HG03342 (cell line): ENCODE data around the gene PRMT9.

Experiments
- ATAC-seq: cut with Tn5 transposase; IDR thresholded peaks from one replicate; pipeline ENCODE4 v1.9.1; 2021; ENCODE audit warnings: mild to moderate bottlenecking, moderate library complexity; ENCODE audit not compliant: unreplicated experiment

The PRMT9 gene

DNA sequence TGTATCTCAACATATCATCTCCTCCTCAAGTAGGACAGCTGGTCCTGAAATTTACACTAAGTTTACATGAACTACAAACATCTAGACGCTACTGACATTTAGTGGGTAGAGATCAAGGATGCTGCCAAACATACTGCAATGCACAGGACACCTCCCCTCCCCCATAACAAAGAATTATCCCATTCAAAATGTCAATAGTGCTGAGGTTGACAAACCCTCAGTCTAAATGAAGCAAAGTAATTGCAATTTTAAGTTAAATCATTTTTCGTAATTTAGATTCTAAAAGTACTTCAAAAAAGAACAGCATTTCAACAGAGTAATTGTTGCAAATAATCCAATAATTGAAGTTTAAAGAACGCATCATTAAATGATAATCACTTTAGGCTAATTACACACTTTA is 1.2 kb downstream of the PRMT9 start:
- ATAC-seq: no peak

DNA sequence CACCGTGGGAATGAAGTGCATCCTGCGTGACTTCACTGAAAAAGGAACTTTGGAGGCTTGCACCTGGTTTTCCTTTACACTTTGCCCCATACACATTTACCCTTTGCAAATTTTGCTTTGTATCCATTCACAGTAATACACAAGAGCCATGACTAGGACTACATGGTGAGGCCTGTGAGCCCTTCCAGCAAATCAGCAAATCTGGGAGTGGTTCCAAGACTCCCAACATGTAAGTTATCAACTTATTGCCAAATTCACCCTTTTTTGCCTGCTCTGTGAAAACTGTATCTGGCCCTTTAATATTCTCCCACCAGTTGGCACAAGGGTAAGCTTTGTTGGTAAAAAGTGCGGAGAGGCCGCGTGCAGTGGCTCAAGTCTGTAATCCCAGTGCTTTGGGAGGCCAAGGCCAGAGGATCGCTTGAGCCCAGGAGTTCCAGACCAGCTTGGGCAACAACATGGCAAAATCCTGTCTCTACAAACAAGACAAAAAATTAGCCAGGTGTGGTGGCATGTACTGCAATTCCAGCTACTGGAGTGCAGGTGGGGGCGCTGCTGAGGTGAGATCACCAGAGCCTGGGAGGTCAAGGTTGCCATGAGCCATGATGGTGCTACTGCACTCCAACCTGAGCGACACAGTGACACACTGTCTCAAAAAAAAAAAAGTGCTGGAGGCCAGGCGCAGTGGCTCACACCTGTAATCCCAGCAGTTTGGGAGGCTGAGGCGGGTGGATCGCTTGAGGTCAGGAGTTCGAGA is 5.0 kb downstream of the PRMT9 start:
- no peak for ATAC-seq

GRCh38 chr4:147678106-147678505 is 5.9 kb downstream of the PRMT9 start:
- no peak for ATAC-seq

DNA sequence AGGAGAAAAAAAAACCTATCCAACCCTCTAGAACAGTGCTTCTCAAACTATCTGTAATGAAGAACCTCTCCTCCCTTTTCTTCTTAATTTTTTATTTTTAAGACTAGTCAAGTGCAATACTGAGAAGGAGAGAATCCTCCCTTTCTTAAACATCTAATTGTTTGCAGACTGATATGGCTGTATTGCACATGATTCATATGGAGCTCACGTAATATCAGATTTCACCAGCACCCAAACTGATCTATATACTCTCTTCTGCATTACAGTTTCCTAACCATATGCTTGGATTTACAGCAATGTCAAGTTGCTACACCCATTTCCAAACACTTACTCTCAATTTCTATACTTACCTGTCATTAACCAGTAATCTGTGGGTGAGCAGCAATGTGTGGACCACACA is 9.5 kb downstream of the PRMT9 start:
- ATAC-seq: no peak

DNA sequence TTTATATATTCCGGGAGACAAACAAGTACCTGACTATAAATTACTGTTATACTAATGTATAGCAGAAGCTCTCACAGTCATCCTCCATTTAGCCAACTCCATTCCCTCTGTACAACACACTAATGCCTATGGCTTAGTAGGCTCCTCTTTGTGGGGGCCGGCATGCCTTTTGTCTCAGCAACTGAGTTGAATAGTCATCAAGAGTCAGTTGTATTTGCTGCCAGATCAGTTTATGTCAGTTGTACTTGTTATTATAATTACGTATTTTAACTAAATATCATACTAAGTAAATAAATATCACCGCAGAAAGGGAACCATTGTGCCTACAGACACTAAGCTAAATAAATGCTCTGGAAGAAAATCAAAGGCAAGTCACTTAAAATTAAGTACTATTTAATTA is 9.9 kb downstream of the PRMT9 start:
- no peak for ATAC-seq

DNA sequence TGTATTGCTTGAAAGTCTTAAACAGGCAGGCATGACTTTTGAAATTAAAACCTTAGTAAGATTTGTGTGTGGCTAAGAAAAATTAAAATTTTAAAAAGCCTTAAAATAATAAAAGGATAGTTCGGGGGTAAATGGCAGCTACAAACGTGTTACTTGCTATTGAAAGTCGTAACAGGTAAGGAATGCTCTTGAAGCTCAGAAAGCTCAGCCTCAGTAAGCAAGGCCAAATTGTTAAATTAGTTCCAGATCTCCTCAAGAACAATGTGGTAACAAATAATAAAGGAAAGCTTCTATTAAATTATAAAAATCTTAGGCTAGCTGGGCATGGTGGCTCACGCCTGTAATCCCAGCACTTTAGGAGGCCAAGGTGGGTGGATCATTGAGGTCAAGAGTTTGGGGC is 25.5 kb downstream of the PRMT9 start:
- no peak for ATAC-seq

- ATAC-seq: no peak
These were observed 28.3 kb downstream of the PRMT9 start for GRCh38 chr4:147655639-147656038.

DNA sequence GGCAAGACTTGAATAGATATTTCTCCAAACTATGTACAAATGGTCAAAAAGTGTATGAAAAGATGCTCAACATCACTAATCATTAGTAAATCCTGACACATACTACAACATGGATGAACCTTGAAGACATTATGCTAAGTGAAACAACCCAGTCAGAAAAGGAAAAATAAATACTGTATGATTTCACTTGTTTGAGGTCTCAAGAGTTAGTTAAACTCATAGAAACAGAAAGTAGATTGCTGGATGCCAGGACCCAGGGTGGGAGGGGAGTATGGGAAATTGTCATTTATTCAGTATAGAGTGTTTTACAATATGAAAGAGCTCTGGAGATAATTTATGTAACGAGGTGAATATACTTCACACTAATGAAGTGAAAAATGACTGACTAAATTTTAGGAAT is 32.4 kb downstream of the PRMT9 start:
- ATAC-seq: peak; percentile 66

GRCh38 chr4:147648656-147649055 is 35.3 kb downstream of the PRMT9 start:
- ATAC-seq: no peak

- no peak for ATAC-seq
These were observed 38.9 kb downstream of the PRMT9 start for GRCh38 chr4:147645099-147645498.

DNA sequence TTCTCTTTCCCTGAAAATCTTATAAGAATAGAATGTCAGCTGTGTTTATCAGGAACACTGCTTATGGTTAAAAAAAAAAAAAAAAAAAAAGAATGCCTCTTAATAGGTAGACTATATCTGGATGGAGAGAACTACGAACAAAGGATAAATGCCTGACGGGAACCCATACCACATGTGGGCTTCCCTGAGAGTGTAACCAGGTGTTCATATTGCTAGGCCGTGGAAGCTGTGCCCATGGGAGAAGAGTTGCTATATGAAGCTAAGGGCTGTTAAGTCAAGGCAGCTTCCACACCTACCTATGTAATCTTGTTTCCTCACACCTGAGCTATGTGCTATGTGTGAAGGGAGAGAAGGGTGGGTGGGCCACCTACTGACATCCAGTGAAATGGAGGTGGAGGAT is 39.5 kb downstream of the PRMT9 start:
- ATAC-seq: no peak

DNA sequence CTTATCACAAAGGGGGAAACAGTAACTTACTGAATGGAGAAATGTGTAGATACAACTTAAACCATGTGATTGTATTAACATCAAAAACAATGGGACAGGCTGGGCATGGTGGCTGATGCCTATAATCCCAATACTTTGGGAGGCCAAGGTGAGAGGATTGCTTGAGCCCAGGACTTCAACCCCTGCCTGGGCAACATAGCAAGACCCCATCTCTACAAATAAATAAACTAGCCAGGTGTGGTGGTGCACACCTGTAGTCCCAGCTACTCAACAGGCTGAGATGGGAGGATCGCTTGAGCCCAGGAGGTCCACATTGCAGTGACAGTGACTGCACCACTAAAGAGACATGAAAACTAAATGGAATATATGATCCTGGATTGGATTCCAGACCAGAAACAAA is 40.3 kb downstream of the PRMT9 start:
- ATAC-seq: no peak

GRCh38 chr4:147640331-147640730 is 43.6 kb downstream of the PRMT9 start:
- no peak for ATAC-seq

GRCh38 chr4:147639388-147639787 is 44.6 kb downstream of the PRMT9 start:
- no peak for ATAC-seq

DNA sequence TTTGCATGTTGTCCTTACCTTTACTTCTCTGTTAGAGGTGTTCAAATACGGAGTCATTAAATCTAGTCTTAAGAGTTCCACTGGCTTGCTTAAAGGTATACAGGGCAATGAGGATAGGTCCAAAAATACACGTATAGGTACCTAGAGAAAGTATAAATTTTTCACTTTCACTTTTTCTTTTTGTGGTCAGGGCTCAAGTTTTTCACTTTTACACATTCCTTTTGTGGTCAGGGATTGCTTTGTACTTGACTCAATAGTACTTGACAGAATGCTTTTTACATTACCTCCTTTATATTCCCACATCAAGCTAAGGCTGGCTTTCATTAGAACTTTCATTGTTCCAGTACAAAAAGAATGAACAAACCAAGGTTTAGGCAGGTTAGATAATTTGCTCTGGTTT is 45.0 kb downstream of the PRMT9 start:
- peak; percentile 62 for ATAC-seq

- ATAC-seq: no peak
These were observed 45.6 kb downstream of the PRMT9 start for GRCh38 chr4:147638365-147638764.

DNA sequence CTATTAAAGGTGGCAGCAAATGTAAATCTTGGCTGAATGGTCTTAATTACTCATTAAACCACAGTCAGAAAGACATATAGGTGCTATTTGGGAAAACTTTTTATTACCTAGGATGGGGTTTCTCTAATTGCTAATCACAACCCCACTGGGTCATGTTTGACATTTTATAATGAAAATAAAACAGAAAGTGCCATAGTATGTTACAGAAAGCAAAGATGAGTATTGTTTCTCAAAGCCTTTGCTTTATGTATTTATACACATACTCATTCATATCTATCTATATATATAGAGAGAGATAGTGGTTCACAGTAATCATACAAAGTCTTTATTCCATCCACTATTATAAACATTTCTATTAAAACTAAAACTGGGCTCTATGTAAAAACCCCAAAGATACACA is 48.6 kb downstream of the PRMT9 start:
- no peak for ATAC-seq

- no peak for ATAC-seq
These were observed 50.3 kb downstream of the PRMT9 start for GRCh38 chr4:147633643-147634042.

- ATAC-seq: no peak
These were observed 50.9 kb downstream of the PRMT9 start for GRCh38 chr4:147633113-147633512.

DNA sequence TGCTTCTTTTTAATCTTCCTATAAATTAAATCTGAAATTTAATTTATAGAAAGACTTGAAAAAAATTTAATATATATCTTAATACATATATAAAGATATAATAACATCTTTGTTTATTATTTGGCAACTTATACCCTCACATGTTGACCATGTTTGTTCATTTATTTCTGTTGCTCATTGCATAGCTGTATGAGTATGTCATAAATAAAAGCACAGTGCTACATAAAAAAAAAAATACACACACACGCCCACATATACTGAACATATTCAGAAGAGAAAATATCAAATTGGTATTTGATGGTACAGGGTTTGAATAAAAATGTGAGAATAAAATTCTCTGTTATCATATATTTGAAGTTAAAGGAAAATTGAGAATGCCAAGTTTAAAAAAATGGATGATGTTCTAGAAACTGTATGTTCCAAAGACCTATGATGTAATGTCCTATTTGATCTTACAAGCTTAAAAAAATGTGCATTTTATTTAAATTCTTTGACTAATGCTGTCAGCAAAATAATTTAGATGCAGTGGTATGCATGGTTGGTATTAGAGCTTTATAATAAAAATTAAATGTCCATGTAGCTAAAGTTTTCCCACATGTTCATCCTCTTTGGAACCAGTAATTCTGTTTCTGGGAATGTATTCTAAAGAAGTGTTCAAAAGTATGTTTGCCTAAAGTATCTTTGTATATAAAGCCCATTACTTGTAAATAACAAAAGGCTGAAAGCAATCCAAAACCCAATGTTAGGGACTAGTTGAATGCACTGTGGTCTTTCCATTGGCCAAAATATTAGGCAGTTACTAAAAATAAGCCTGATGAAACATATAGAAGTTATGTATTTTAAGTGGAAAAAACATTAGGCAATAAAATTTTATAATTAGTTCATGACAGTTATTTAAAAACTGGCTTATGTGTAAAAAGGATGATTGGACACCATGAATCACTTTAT is 53.9 kb downstream of the PRMT9 start:
- no peak for ATAC-seq

- ATAC-seq: no peak
These were observed 55.5 kb downstream of the PRMT9 start for GRCh38 chr4:147628415-147628814.

GRCh38 chr4:147626903-147627302 is 57.1 kb downstream of the PRMT9 start:
- ATAC-seq: no peak
